Glutamatergic neuron (in vitro differentiated cells): ENCODE results near the gene USP27X. TPM values are rescaled to one million over a fixed set of nuclear protein-coding genes. Genes with fewer than 3 reads are reported as not detected.

ENCODE experiments used
- total RNA-seq: library from RNA; stranded (reverse); fragmentation: NEBNext Ultra II Directional; extraction: Animal tissue kit (Norgen Biotek cat#: 25700); gene quantifications from one replicate; pipeline ENCODE4 v1.2.1, GENCODE V29; 2021; ENCODE audit not compliant: unreplicated experiment

The USP27X gene
- total RNA-seq, 1 donor from 2014 or later: 4.2 TPM

Other genes with a start within 250 kb of the USP27X start
- gene PAGE1, start 183.5 kb upstream of the USP27X start, total RNA-seq: not detected
- gene PAGE4, start 50.2 kb upstream of the USP27X start, total RNA-seq: not detected
- 34.7 TPM for gene CLCN5, start 43.1 kb downstream of the USP27X start, total RNA-seq